ENCODE data around the gene ETAA1. TPM values are rescaled to one million over a fixed set of nuclear protein-coding genes. Genes with fewer than 3 reads are reported as not detected.
A peak's percentile ranks its signal among the peaks of the same experiment; 100 is the strongest.

Gene ETAA1
- total RNA-seq (10 to 100 TPM in 5 of 7 donors, 1 to 10 TPM in 2; 7.4 to 22.9 (median 13.3) TPM), polyA plus RNA-seq (1 to 10 TPM; 7.2 to 8.4 (median 8.4) TPM)
- long read RNA-seq, donor 1, partial matches to known transcripts, result 6 of 6 reads
- long read RNA-seq, donor 1, other reads (novel, unspliced or antisense), result 0 of 6 reads
- long read RNA-seq, donor 2, partial matches to known transcripts, result 0 of 1 reads
- long read RNA-seq, donor 2, other reads (novel, unspliced or antisense), result 0 of 1 reads

DNA sequence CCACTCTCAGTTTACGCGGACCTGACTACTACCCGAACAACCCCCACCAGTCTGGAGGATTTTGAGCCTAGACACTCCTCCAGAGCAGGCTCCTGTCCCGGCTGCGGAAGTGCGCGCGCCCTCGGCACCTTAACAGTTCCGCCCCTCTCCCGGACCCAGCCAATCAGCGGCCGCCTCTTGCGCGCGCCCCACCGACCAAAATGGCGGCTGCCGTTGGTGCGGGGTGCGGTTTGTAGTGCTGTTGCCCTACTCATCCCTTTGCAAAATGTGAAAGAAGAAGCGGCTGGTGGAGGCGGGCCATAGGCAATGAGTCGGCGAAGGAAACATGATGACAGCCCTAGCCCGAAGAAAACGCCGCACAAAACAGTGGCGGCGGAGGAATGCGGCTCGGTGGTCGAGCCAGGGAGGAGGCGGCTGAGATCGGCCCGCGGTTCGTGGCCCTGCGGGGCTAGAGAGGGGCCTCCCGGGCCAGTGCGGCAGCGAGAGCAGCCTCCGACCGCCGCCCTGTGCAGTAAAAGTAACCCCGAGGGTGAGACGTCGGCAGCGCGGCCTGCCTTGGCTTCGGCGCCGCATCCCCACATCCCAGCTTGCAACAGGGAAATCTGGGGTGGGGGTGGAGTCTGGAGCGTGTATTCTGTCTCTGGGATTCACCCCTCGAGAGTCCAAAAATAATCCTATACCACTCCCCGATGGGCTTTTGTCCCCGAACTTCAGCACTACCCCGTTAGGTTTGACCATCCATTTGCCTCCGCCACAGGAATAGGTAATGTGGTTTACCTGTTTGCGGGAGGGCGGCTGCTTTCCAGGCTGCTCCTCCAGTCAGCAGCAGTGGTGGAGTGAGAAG lies at the start of gene ETAA1:
ETAA1 (plus strand) TSS at position 191 of the 844 bp plus-strand sequence; CDS start at position 307, 116 bp downstream.
- TF ChIP-seq, protein P1, sequence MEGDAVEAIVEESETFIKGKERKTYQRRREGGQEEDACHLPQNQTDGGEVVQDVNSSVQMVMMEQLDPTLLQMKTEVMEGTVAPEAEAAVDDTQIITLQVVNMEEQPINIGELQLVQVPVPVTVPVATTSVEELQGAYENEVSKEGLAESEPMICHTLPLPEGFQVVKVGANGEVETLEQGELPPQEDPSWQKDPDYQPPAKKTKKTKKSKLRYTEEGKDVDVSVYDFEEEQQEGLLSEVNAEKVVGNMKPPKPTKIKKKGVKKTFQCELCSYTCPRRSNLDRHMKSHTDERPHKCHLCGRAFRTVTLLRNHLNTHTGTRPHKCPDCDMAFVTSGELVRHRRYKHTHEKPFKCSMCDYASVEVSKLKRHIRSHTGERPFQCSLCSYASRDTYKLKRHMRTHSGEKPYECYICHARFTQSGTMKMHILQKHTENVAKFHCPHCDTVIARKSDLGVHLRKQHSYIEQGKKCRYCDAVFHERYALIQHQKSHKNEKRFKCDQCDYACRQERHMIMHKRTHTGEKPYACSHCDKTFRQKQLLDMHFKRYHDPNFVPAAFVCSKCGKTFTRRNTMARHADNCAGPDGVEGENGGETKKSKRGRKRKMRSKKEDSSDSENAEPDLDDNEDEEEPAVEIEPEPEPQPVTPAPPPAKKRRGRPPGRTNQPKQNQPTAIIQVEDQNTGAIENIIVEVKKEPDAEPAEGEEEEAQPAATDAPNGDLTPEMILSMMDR (IDR thresholded peaks at IDR 0.05 in 8 of 11, conservative IDR thresholded peaks at IDR 0.05 in 3 of 11), result no peak
- TF ChIP-seq POLR2A (IDR thresholded peaks at IDR 0.05) (peak in 1 of 3 donors; percentile 6), POLR2AphosphoS5 (IDR thresholded peaks at IDR 0.05) (peak; percentile 91 to 94 (median 93))
- peaks cover 0 to 47% (median 21%) of the 10 kb centered on the region in 6 donors for H3K4me1 ChIP-seq
- 0 to 1% (median 0%) methylated on average over 40 to 61 of the region's 61 CpGs for WGBS, 5 donors
- peak; percentile 98 for DNase-seq
- intact Hi-C loops (cut with DNase I; ENCODE audit: low total_unique reads), result no loop called here
- H3K27ac ChIP-seq, result peak within 1 kb of the TSS; percentile 80 to 95 (median 94)
- H3K27me3 ChIP-seq (replicated peaks in 1 of 7), result no peaks in the 10 kb centered on the region
- no peaks in the 10 kb centered on the region for H3K9me3 ChIP-seq
- peaks cover 0 to 11% (median 0%) of the 10 kb centered on the region in 6 donors for H3K36me3 ChIP-seq
- H3K4me3 ChIP-seq, result peak within 1 kb of the TSS; percentile 77 to 98 (median 92)

GRCh38 chr2:67366832-67367412 lies 30.2 kb upstream of the ETAA1 start:
- H3K27me3 ChIP-seq (replicated peaks in 1 of 7), result no peaks in the 10 kb centered on the region
- H3K9me3 ChIP-seq, result peaks cover 0 to 9% (median 0%) of the 10 kb centered on the region in 8 donors
- no peaks in the 10 kb centered on the region for H3K36me3 ChIP-seq
- TF ChIP-seq POLR2A (IDR thresholded peaks at IDR 0.05), result no peak
- TF ChIP-seq, protein P1 (IDR thresholded peaks at IDR 0.05 in 8 of 11, conservative IDR thresholded peaks at IDR 0.05 in 3 of 11), result no peak
- no peak for TF ChIP-seq POLR2AphosphoS5 (IDR thresholded peaks at IDR 0.05)
- no peak overlapping the region for H3K27ac ChIP-seq
- H3K4me3 ChIP-seq, result no peak overlapping the region
- H3K4me1 ChIP-seq, result no peaks in the 10 kb centered on the region
- intact Hi-C loops (cut with DNase I; ENCODE audit: low total_unique reads), result no loop called here
- DNase-seq, result no peak

DNA sequence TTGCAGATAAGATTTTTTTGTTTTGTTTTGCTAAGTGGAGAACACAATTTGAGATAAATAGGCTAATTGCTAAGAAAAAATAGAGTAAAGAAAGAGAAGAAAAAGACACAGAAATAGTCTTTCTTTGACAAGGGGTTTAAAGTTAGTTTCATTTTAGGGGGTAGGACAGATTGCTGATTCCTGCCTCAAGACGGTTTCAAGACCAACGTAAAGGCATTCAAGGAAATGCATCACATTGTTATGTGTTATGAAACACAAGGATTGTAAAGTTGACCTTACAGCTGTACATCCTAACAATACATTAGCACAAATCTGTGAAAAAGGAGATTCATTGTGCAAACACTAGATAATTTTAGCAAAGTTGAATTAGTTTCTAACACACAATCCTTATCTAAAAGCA lies 22.7 kb upstream of the ETAA1 start:
- Histone ChIP-seq H3K4me3 (peak overlapping the region in 2 of 8 donors; percentile 15 to 19), H3K27ac (no peak overlapping the region), H3K36me3 (no peaks in the 10 kb centered on the region), H3K27me3 (replicated peaks in 1 of 7) (no peaks in the 10 kb centered on the region), H3K4me1 (no peaks in the 10 kb centered on the region), H3K9me3 (peaks cover 0 to 11% (median 8%) of the 10 kb centered on the region in 8 donors)
- 29 to 55% (median 33%) methylated on average over 2 of the region's 2 CpGs for WGBS, 5 donors
- intact Hi-C loops (cut with DNase I; ENCODE audit: low total_unique reads), result no loop called here
- TF ChIP-seq, protein P1 (IDR thresholded peaks at IDR 0.05 in 8 of 11, conservative IDR thresholded peaks at IDR 0.05 in 3 of 11), result no peak
- TF ChIP-seq POLR2AphosphoS5 (IDR thresholded peaks at IDR 0.05) (no peak), POLR2A (IDR thresholded peaks at IDR 0.05) (no peak)
- no peak for DNase-seq

Data from spleen (tissue), 13 donors.